HepG2 (cell line): Measurements from ENCODE around the gene KIF3C. TPM values are rescaled to one million over a fixed set of nuclear protein-coding genes. Genes with fewer than 3 reads are reported as not detected.

Experiments
- FOXJ3 ChIP-seq: sonication (generic); formaldehyde crosslinking; IDR thresholded peaks from 2 replicates; pipeline ENCODE4 v1.4.0; 2020; ENCODE audit warnings: missing genetic modification reagents, mild to moderate bottlenecking, borderline replicate concordance
- PAF1 ChIP-seq: IDR thresholded peaks from 2 replicates; pipeline ENCODE4 v1.6.1; 2016; ENCODE audit warnings: missing genetic modification reagents, missing compliant biosample characterization
- SOX5 ChIP-seq: IDR thresholded peaks from 2 replicates; pipeline ENCODE4 v1.6.1; 2016; ENCODE audit warnings: borderline replicate concordance
- TGIF2 ChIP-seq: IDR thresholded peaks from 2 replicates; pipeline ENCODE4 v1.6.1; 2016; ENCODE audit warnings: control low read depth, missing compliant biosample characterization
- ZFX ChIP-seq: sonication (generic); formaldehyde crosslinking; IDR thresholded peaks from 2 replicates; pipeline ENCODE4 v1.4.0; 2020; ENCODE audit warnings: mild to moderate bottlenecking, low read depth, missing genetic modification reagents, moderate library complexity
- ZNF720 ChIP-seq: sonication (generic); formaldehyde crosslinking; IDR thresholded peaks from 2 replicates; pipeline ENCODE4 v1.4.0; 2020; ENCODE audit warnings: missing genetic modification reagents
- polyA plus RNA-seq, 8 experiments: library from polyadenylated mRNA; depleted of rRNA in 3 of 8; stranded (reverse) in 7 of 8; unstranded in 1 of 8; fragments of >200 nt; fragmentation: Illumina TruSeq in 4 of 8; extraction: Trizol in 4 of 8; gene quantifications; 2 replicates each; pipeline versions ENCODE4 v1.2.1 to v1.2.3, GENCODE V29; 2011 to 2016; ENCODE audit warnings: low read depth in 4 of 8, missing spikeins in 1 of 8, mixed read lengths in 1 of 8; ENCODE audit not compliant: insufficient read depth in 1 of 8
- total RNA-seq, 5 experiments: library from RNA; depleted of rRNA; stranded (reverse); fragments of >200 nt; fragmentation: Illumina TruSeq; extraction: Trizol; gene quantifications; 2 replicates each; pipeline ENCODE4 v1.2.3, GENCODE V29; 2016; ENCODE audit warnings: low read depth in 1 of 5
- TF ChIP-seq, protein P1 (sequence below): sonication (generic); formaldehyde crosslinking; IDR thresholded peaks from 2 replicates; pipeline ENCODE4 v1.5.0; 2020; ENCODE audit warnings: missing genetic modification reagents
- TF ChIP-seq, protein P2 (sequence below): sonication (generic); formaldehyde crosslinking; IDR thresholded peaks from 2 replicates; pipeline ENCODE4 v1.5.1; 2020; ENCODE audit warnings: mild to moderate bottlenecking, missing genetic modification reagents, moderate library complexity

Gene KIF3C
- total and polyA plus RNA-seq, 2 of the 13 experiments (the other 11 are each of a cell fraction or from before 2014, with no cell fraction given): 3.6 to 4.9 TPM

DNA sequence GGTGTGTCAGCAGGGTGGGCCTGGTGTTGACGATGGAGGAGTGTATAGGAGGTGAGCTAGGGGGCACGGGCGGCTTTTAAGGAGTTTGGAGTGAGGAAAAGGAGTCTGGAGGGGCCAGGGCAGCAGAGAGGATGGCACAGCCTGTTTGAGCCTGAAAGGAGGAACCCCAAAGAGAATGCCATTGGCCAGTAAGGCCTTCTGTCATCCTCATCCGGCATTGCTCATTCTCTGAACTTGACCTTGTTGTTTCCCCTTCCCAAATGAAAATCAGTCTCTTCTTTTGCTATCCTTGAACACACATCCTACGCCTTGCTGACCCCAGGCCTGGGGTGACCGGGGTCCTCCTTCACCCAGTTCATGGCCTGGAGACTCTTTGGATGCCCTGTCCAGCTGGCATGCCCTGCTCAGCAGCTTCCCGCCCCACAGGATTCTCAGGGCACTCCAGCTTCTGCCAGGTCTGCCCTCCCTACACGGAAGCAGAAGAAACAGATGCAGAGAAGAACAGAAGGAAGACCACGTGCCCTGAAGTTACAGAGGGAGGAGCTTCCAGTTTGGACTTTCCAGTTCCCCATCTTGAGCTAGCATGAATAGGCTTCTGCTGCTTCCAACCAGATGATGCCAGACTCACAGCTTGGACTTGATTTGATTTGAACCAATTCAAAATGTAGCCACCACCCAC is 20.5 kb upstream of the KIF3C start (continued):
- TF ChIP-seq, protein P1, sequence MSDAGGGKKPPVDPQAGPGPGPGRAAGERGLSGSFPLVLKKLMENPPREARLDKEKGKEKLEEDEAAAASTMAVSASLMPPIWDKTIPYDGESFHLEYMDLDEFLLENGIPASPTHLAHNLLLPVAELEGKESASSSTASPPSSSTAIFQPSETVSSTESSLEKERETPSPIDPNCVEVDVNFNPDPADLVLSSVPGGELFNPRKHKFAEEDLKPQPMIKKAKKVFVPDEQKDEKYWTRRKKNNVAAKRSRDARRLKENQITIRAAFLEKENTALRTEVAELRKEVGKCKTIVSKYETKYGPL (CRISPR knock-in tag): no peak
- no peak for TF ChIP-seq FOXJ3 (CRISPR knock-in tag)
- TF ChIP-seq SOX5 (CRISPR knock-in tag): no peak
- TF ChIP-seq ZNF720 (CRISPR knock-in tag): no peak
- no peak for TF ChIP-seq TGIF2 (CRISPR knock-in tag)
- no peak for TF ChIP-seq ZFX
- no peak for TF ChIP-seq PAF1
- TF ChIP-seq, protein P2, sequence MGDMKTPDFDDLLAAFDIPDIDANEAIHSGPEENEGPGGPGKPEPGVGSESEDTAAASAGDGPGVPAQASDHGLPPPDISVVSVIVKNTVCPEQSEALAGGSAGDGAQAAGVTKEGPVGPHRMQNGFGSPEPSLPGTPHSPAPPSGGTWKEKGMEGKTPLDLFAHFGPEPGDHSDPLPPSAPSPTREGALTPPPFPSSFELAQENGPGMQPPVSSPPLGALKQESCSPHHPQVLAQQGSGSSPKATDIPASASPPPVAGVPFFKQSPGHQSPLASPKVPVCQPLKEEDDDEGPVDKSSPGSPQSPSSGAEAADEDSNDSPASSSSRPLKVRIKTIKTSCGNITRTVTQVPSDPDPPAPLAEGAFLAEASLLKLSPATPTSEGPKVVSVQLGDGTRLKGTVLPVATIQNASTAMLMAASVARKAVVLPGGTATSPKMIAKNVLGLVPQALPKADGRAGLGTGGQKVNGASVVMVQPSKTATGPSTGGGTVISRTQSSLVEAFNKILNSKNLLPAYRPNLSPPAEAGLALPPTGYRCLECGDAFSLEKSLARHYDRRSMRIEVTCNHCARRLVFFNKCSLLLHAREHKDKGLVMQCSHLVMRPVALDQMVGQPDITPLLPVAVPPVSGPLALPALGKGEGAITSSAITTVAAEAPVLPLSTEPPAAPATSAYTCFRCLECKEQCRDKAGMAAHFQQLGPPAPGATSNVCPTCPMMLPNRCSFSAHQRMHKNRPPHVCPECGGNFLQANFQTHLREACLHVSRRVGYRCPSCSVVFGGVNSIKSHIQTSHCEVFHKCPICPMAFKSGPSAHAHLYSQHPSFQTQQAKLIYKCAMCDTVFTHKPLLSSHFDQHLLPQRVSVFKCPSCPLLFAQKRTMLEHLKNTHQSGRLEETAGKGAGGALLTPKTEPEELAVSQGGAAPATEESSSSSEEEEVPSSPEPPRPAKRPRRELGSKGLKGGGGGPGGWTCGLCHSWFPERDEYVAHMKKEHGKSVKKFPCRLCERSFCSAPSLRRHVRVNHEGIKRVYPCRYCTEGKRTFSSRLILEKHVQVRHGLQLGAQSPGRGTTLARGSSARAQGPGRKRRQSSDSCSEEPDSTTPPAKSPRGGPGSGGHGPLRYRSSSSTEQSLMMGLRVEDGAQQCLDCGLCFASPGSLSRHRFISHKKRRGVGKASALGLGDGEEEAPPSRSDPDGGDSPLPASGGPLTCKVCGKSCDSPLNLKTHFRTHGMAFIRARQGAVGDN (CRISPR knock-in tag): no peak
